ENCODE results near the gene ELK4. TPM values are rescaled to one million over a fixed set of nuclear protein-coding genes. Genes with fewer than 3 reads are reported as not detected.
"Not testable (repeated sequence)": the region's sequence is repeated elsewhere in the genome, so short reads cannot be mapped to it uniquely, and the experiment has no call there.

Gene ELK4
- total RNA-seq, 1 experiment from 2014 or later = 12.8 TPM

- DNase-seq (ENCODE audit: low spot score) = no peak
These were observed 32.7 kb upstream of the ELK4 start for GRCh38 chr1:205664399-205665017.

DNA sequence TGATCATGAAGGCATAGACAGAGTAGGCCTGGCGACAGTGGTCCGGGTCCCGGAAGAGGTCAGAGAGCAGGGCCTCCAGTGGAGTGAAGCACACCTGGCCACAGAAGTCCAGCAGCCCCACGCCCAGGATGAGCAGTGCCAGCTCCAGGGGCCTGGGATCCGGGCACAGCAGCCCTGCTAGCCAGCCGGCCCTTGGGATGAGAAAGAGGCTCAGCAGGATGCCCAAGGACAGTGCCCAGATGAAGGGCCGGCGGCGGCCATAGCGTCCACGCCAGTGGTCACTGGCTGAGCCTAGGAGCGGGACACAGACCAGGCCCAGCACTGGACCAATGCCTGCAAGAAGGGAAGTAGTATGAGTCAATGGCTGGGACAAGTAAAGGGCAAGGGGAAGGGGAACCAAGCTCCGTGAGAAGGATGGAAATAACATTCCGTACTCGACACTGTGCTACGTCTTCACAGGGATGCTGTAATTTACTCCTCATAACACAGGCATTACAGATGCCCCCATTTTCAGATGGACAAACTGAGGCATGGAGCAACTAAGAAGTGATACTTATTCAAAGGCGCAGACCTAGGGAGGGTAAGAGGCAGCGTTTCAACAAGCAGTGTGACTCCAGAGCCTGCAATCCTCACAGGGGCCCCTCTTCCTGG is 31.6 kb upstream of the ELK4 start:
- DNase-seq (ENCODE audit: low spot score) = no peak

GRCh38 chr1:205662791-205663190 is 31.0 kb upstream of the ELK4 start:
- no peak for DNase-seq (ENCODE audit: low spot score)

- DNase-seq (ENCODE audit: low spot score) = no peak
These were observed 30.4 kb upstream of the ELK4 start for GRCh38 chr1:205662135-205662738.

- no peak for DNase-seq (ENCODE audit: low spot score)
These were observed 29.8 kb upstream of the ELK4 start for GRCh38 chr1:205661429-205662134.

GRCh38 chr1:205660361-205660760 is 28.6 kb upstream of the ELK4 start:
- DNase-seq (ENCODE audit: low spot score) = no peak

GRCh38 chr1:205658943-205659581 is 27.3 kb upstream of the ELK4 start:
- no peak for DNase-seq (ENCODE audit: low spot score)

DNA sequence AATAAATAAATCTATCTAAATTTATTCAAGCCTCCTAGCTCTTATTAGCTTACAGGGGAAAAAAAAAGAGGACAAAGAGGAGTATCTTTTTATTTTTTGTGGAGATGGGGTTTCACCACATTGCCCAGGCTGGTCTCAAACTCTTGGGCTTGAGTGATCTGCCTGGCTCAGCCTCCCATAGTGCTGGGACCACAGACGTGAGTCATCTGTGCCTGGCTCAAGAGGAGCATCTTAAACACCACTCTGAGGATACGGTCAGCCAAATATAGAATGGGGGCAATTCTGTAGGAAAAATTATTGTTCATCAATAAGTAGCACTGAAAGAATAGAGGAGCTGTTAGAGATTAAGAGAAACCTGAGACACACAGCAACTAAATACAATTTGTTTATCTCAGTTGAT is 24.4 kb upstream of the ELK4 start:
- no peak for DNase-seq (ENCODE audit: low spot score)

DNA sequence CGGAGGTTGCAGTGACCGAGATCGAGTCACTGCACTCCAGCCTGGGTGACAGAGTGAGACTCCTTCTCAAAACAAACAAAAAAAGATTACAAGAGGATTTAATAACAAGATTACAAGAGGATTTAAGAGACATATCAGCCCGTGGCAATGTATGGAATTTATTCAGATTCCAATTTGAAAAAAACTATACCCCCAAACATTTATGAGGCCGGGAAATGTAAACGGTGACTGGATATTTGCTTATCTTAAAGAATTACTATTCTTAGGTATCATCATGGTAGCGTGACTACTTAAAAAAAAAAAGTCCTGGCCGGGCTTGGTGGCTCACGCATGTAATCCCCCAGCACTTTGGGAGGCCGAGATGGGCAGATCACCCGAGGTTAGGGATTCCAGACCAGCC is 21.2 kb upstream of the ELK4 start:
- no peak for DNase-seq (ENCODE audit: low spot score)

GRCh38 chr1:205650241-205650640 is 18.4 kb upstream of the ELK4 start:
- DNase-seq (ENCODE audit: low spot score) = no peak

DNA sequence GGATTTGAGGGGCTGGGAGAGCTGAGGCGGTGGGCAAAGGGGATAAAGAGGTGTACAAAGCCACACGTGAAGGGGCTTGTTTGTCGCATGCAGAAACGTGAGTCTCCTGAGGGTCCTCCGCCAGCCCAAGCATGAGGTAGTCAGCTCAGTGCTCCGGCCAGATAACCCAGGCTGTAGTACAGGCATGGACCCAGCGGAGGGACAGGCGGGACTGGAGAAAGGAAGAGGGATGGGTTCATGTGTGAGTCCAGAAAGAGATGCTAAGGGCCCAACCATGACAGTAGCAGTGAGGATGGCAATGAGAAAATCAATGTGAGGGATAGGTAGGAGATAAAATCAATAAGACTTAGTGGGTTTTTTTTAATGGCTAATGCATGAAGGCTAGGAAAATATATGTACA is 13.7 kb upstream of the ELK4 start:
- DNase-seq (ENCODE audit: low spot score) = no peak

DNA sequence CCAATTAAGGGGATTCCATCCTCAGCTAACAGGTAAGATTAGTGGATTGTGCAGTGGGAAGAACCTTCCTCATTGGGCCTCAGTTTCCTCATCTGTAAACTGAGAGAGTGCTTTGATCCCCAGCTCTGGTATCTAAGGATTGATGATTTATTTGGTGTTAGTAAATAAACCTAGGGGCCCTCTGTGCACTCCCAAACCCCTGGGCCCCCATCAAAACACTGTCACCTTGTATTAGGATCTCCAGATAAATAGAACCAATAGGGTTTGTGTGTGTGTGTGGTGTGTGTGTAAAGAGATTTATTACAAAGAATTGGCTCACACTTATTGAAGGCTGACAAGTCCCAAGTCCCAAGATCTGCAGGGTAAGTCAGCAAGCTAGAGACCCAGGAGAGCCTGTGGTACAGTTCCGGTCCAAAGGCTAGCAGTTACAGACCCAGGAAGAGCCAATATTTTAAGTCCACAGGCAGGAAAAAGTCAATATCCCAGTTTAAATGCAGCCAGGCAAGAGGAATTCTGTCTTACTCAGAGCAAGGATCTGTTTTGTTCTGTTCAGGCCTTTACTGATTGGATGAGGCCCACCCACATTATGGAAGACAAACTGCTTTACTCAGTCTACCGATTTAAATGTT is 11.0 kb upstream of the ELK4 start:
- no peak for DNase-seq (ENCODE audit: low spot score)

GRCh38 chr1:205639567-205639966 is 7.8 kb upstream of the ELK4 start:
- DNase-seq (ENCODE audit: low spot score) = no peak

DNA sequence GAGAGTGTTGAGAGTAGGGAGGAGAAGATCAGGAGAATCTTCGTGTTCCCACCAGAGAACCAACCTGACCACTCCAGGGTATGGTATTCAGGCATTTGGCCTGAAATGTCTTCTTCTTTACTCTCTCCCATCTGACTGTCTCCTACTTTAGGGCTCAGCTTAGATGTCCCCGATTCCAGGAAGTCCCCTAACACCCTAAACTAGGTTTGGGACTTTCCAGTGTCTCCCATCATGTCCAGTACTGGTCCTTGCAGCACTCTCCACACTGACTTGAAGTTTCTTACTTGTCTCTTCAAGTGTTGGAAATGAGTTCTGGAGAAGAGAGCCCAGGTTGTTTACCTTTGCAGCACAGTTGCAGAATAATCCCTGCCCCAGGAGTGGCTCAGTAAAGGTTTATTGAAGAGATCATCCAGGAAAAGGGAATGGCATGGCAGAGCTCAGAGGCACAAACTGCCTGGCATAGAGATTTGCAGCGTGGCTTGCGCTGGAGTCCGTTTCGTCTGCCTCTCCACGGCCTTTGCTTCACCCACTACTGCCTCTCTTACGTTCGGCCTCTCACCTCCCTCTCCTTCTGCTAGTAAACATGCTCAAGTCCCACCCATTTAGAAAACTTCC is 6.2 kb upstream of the ELK4 start:
- DNase-seq (ENCODE audit: low spot score) = no peak

DNA sequence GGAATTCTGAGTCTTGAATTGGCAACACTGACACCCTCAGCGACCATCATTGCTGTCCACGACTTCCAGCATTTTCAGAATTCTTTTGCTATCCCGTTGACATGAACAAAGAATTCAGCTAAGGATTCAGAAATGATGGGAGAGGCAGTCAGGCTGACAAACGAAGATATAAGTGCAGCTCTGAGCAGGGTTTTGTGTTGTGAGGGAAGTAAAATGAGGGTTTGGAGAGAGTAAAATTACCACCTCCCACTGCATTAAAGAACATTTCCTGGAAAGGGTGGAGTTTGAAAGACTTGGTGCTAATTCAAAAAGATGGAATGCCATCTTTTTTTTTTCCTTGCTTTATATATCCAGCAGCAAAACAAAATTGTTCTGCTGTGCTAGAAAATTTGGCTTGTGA is 4.9 kb upstream of the ELK4 start:
- DNase-seq (ENCODE audit: low spot score) = no peak

GRCh38 chr1:205636138-205636530 is 4.3 kb upstream of the ELK4 start:
- not testable (repeated sequence) for DNase-seq (ENCODE audit: low spot score)

GRCh38 chr1:205633421-205633976 is 1.7 kb upstream of the ELK4 start:
- no peak for DNase-seq (ENCODE audit: low spot score)

- no peak for DNase-seq (ENCODE audit: low spot score)
These were observed 908 bp upstream of the ELK4 start for GRCh38 chr1:205632669-205633169.

DNA sequence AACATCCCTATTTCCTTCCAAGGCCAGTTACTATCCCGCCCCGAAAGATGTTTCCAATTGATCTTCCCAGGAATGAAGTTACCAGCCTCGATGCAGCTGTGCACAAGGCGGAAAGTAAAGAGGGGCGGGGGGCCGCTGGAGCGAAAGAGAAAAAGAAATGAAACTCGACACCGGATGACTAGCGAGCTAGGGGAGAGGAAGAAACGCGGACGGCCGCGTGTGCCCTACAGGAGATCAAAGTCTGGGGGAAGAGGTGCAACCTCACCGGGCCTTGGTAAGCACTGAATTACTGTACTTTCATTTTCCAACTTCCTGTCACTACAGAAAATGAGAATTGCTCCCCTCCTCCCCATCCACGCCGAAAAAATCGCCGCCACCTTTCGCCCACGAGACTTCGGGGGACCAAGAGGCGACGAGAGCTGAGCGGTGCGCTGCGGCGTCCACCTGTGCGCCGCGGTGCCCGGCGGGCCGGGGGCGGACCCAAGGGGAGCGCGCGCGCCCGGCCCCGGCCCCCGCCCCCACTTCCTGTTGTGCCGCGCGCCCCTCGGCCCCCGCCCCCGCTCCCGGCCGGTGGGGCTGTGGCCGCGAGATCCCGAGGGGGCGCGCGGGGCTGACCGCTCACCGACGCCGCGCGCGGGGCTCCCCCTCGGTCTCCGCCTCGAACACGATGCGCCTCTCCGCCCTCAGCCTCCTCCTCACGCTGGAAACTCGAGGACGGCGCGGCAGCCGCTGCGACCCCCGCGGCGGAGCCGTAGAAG is 622 bp downstream of the ELK4 start:
- DNase-seq (ENCODE audit: low spot score) = peak; percentile 75

DNA sequence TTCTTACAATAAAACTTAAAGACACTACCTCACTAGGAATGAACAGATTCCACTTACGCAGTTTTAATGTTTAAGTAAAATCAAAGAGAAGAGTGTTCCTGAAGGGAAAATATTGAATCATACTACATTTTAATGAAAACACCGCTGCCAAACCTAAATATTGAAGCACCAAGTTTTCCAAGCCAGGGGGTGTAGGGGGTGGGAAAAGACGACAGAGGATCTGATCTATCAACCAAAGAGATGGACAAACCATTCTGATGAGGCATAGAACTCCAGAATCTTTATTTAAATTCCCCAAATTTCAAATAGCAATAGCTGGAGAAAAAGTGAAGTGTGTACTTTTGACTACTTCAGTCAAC is 1.2 kb downstream of the ELK4 start:
- DNase-seq (ENCODE audit: low spot score) = no peak
